ENCODE measurements around the gene PTRH1.

Gene PTRH1

DNA sequence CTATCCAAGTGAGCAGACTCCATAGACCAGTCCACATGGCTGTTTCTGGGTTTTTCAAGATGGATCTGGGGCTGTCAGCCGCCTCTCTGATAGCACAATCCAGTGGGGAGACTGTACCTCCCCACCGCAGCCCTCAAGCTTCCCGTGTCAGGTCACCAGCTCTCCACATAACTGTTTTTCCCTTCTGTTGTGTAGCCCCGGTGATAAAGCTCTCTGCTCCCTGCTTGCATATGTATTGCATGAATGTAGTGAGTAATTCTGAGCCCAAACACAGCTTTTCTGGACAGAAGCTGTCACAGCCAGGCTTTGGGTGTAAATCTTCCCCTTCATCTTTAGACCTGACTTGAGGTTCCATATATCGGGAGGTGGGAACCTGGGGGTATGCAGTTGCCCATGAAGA is 31.7 kb downstream of the PTRH1 start:
- TF ChIP-seq CTCF (IDR thresholded peaks at IDR 0.05; ENCODE audit: low read depth, low read length, missing control alignments), result no peak
- H3K4me3 ChIP-seq (ENCODE audit: low read depth, low read length), result no peak overlapping the region
- in situ Hi-C loops (cut with HindIII; ENCODE audit: low sequenced_read_pairs), result no loop called here
- DNase-seq (ENCODE audit: low read depth), result no peak

- in situ Hi-C loops (cut with HindIII; ENCODE audit: low sequenced_read_pairs), result no loop called here
- TF ChIP-seq CTCF (IDR thresholded peaks at IDR 0.05; ENCODE audit: low read depth, low read length, missing control alignments), result no peak
- no peak for DNase-seq (ENCODE audit: low read depth)
- no peak overlapping the region for H3K4me3 ChIP-seq (ENCODE audit: low read depth, low read length)
Observed at GRCh38 chr9:127682351-127683136, 32.9 kb downstream of the PTRH1 start.

DNA sequence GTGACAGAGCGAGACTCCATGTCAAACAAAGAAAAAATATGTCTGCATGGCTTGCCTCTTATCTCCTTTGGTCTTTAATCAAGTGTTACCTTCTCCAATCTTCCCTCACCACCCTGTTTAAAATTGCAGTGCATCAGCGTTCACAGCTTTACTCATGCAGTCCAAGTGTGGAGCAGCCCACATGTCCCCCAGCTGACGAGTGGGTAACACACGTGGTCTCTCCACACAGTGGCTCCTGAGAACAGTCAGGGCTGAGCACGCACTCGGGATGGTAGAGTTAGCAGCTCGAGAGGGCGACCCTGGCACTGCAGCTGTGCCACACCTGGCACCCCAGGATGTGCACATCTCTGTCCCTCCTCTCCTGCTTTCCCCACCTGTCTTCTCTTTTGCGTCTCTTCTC is 34.6 kb downstream of the PTRH1 start:
- no peak for TF ChIP-seq CTCF (IDR thresholded peaks at IDR 0.05; ENCODE audit: low read depth, low read length, missing control alignments)
- H3K4me3 ChIP-seq (ENCODE audit: low read depth, low read length), result no peak overlapping the region
- no peak for DNase-seq (ENCODE audit: low read depth)
- in situ Hi-C loops (cut with HindIII; ENCODE audit: low sequenced_read_pairs), result no loop called here

GRCh38 chr9:127680226-127680625 is 35.2 kb downstream of the PTRH1 start:
- TF ChIP-seq CTCF (IDR thresholded peaks at IDR 0.05; ENCODE audit: low read depth, low read length, missing control alignments), result no peak
- no peak overlapping the region for H3K4me3 ChIP-seq (ENCODE audit: low read depth, low read length)
- DNase-seq (ENCODE audit: low read depth), result no peak
- in situ Hi-C loops (cut with HindIII; ENCODE audit: low sequenced_read_pairs), result no loop called here

DNA sequence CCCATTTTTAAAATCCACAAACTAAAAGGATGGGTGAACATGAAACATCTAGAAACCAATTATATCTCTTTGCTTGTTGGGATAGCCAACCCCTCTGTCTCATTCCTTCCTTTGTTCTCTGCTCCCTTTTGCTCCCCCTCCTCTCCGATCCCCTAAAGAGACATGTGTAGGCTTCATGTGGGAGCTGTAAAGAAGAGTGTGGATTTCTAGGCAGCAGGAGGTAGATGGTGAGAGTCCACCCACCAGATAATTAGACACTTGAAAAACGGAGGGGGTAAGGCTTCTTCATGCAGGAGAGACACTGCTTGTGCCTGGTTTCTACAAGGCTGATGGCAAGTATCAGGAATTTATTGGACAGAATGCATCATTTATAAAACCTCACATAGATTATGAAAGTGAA is 36.0 kb downstream of the PTRH1 start:
- no peak for DNase-seq (ENCODE audit: low read depth)
- in situ Hi-C loops (cut with HindIII; ENCODE audit: low sequenced_read_pairs), result no loop called here
- TF ChIP-seq CTCF (IDR thresholded peaks at IDR 0.05; ENCODE audit: low read depth, low read length, missing control alignments), result no peak
- no peak overlapping the region for H3K4me3 ChIP-seq (ENCODE audit: low read depth, low read length)

- H3K4me3 ChIP-seq (ENCODE audit: low read depth, low read length), result no peak overlapping the region
- no peak for DNase-seq (ENCODE audit: low read depth)
- no peak for TF ChIP-seq CTCF (IDR thresholded peaks at IDR 0.05; ENCODE audit: low read depth, low read length, missing control alignments)
- in situ Hi-C loops (cut with HindIII; ENCODE audit: low sequenced_read_pairs), result no loop called here
Observed at GRCh38 chr9:127676638-127677037, 38.8 kb downstream of the PTRH1 start.

All from astrocyte of the cerebellum (primary cell).